ENCODE results near the gene ALDH1A2.
"Not testable (repeated sequence)": the region's sequence is repeated elsewhere in the genome, so short reads cannot be mapped to it uniquely, and the experiment has no call there.

Gene ALDH1A2

DNA sequence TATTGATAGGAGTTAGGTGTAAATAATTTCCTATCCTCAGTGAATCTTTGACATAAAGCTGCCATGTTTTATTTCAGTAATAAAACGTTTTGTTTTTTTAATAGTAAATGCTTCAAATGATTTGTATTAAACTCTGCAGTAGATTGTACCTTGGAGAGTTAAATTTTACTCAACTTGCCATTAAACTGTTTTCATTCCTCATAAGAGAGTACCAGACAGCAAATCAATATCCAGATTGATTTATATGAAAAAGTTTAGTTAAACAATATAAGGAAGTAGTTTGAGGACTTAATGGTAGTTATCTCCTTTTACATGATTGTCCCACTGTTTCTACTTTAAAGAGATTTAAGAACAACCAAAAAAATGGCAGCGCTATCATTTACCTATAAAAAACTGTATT is 18.4 kb downstream of the ALDH1A2 start:
- no peaks in the 10 kb centered on the region for H3K27me3 ChIP-seq (ENCODE audit: insufficient read depth, low read depth)
- H3K4me3 ChIP-seq (IDR thresholded peaks at IDR 0.05; ENCODE audit: insufficient read depth, low read depth, low read length): no peak overlapping the region
- H4K20me1 ChIP-seq (ENCODE audit: insufficient read depth): no peaks in the 10 kb centered on the region
- H3K4me2 ChIP-seq: no peak overlapping the region
- no peak overlapping the region for H2AFZ ChIP-seq (ENCODE audit: low read depth)
- TF ChIP-seq, protein P1, sequence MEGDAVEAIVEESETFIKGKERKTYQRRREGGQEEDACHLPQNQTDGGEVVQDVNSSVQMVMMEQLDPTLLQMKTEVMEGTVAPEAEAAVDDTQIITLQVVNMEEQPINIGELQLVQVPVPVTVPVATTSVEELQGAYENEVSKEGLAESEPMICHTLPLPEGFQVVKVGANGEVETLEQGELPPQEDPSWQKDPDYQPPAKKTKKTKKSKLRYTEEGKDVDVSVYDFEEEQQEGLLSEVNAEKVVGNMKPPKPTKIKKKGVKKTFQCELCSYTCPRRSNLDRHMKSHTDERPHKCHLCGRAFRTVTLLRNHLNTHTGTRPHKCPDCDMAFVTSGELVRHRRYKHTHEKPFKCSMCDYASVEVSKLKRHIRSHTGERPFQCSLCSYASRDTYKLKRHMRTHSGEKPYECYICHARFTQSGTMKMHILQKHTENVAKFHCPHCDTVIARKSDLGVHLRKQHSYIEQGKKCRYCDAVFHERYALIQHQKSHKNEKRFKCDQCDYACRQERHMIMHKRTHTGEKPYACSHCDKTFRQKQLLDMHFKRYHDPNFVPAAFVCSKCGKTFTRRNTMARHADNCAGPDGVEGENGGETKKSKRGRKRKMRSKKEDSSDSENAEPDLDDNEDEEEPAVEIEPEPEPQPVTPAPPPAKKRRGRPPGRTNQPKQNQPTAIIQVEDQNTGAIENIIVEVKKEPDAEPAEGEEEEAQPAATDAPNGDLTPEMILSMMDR (conservative IDR thresholded peaks at IDR 0.05; ENCODE audit: low read depth, low read length): no peak
- H3K79me2 ChIP-seq (ENCODE audit: insufficient read depth, low read depth): no peaks in the 10 kb centered on the region
- H3K36me3 ChIP-seq (ENCODE audit: insufficient read depth): no peaks in the 10 kb centered on the region
- no peak overlapping the region for H3K9ac ChIP-seq
- H3K27ac ChIP-seq: no peak overlapping the region
- no peaks in the 10 kb centered on the region for H3K4me1 ChIP-seq (ENCODE audit: low read depth, poor library complexity, severe bottlenecking)

DNA sequence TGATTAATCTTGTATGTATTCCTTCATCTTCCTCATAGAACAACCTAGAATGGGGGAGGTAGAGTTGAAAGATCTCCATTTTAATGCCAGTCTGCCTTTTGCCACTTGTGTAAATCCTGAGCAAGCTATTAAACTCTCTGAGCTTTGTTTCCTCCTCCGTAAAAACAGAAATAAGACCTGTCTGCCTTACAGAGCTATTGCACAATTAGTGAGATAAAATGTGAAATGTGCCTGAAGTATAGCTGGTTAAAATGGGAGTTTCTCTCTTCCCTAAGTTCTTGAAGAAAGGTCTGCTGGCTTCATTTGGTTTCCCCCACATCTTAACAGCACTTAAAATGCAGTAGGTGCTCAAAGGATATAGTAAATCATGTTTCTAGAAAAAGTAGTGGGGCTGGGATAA is 19.0 kb downstream of the ALDH1A2 start:
- no peak overlapping the region for H2AFZ ChIP-seq (ENCODE audit: low read depth)
- no peaks in the 10 kb centered on the region for H4K20me1 ChIP-seq (ENCODE audit: insufficient read depth)
- no peaks in the 10 kb centered on the region for H3K27me3 ChIP-seq (ENCODE audit: insufficient read depth, low read depth)
- TF ChIP-seq, protein P1 (conservative IDR thresholded peaks at IDR 0.05; ENCODE audit: low read depth, low read length): no peak
- H3K36me3 ChIP-seq (ENCODE audit: insufficient read depth): no peaks in the 10 kb centered on the region
- no peak overlapping the region for H3K4me2 ChIP-seq
- no peaks in the 10 kb centered on the region for H3K4me1 ChIP-seq (ENCODE audit: low read depth, poor library complexity, severe bottlenecking)
- H3K4me3 ChIP-seq (IDR thresholded peaks at IDR 0.05; ENCODE audit: insufficient read depth, low read depth, low read length): no peak overlapping the region
- no peak overlapping the region for H3K27ac ChIP-seq
- H3K79me2 ChIP-seq (ENCODE audit: insufficient read depth, low read depth): no peaks in the 10 kb centered on the region
- H3K9ac ChIP-seq: no peak overlapping the region

DNA sequence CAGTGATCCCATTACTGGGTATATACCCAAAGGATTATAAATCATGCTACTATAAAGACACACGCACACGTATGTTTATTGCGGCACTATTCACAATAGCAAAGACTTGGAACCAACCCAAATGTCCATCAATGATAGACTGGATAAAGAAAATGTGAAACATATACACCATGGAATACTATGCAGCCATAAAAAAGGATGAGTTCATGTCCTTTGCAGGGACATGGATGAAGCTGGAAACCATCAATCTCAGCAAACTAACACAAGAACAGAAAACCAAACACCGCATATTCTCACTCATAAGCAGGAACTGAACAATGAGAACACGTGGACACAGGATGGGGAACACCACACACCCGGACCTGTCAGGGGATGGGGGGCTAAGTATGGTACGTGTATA is 20.1 kb downstream of the ALDH1A2 start:
- H3K36me3 ChIP-seq (ENCODE audit: insufficient read depth); H3K27me3 ChIP-seq (ENCODE audit: insufficient read depth, low read depth); H3K27ac ChIP-seq; H3K9ac ChIP-seq; H3K4me2 ChIP-seq; H3K4me3 ChIP-seq (IDR thresholded peaks at IDR 0.05; ENCODE audit: insufficient read depth, low read depth, low read length); H2AFZ ChIP-seq (ENCODE audit: low read depth); H3K79me2 ChIP-seq (ENCODE audit: insufficient read depth, low read depth); H3K4me1 ChIP-seq (ENCODE audit: low read depth, poor library complexity, severe bottlenecking); H4K20me1 ChIP-seq (ENCODE audit: insufficient read depth): not testable (repeated sequence)

DNA sequence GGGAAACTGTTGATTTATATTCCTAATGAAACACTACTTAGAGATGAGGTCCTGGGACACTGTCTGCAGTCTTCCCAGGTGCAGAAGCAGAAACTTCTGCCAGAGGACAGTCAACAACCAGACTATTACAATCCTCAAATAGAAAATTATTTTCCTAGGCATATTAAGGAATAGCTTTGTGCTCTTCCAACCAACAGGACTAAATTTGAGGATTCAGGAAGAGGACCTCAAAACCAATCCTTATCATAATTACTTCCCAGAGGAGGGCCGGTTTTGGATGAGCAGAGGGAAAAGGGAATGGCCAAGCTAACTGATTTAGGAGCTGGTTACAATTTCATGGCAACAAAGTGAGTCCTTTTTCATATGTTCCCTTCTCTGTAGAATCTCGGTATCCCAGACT is 21.0 kb downstream of the ALDH1A2 start:
- H3K4me3 ChIP-seq (IDR thresholded peaks at IDR 0.05; ENCODE audit: insufficient read depth, low read depth, low read length): no peak overlapping the region
- no peaks in the 10 kb centered on the region for H3K79me2 ChIP-seq (ENCODE audit: insufficient read depth, low read depth)
- no peak overlapping the region for H3K4me2 ChIP-seq
- H3K36me3 ChIP-seq (ENCODE audit: insufficient read depth): no peaks in the 10 kb centered on the region
- H3K27ac ChIP-seq: no peak overlapping the region
- no peaks in the 10 kb centered on the region for H3K4me1 ChIP-seq (ENCODE audit: low read depth, poor library complexity, severe bottlenecking)
- no peak overlapping the region for H3K9ac ChIP-seq
- no peak overlapping the region for H2AFZ ChIP-seq (ENCODE audit: low read depth)
- H3K27me3 ChIP-seq (ENCODE audit: insufficient read depth, low read depth): no peaks in the 10 kb centered on the region
- no peaks in the 10 kb centered on the region for H4K20me1 ChIP-seq (ENCODE audit: insufficient read depth)
- TF ChIP-seq, protein P1 (conservative IDR thresholded peaks at IDR 0.05; ENCODE audit: low read depth, low read length): no peak

DNA sequence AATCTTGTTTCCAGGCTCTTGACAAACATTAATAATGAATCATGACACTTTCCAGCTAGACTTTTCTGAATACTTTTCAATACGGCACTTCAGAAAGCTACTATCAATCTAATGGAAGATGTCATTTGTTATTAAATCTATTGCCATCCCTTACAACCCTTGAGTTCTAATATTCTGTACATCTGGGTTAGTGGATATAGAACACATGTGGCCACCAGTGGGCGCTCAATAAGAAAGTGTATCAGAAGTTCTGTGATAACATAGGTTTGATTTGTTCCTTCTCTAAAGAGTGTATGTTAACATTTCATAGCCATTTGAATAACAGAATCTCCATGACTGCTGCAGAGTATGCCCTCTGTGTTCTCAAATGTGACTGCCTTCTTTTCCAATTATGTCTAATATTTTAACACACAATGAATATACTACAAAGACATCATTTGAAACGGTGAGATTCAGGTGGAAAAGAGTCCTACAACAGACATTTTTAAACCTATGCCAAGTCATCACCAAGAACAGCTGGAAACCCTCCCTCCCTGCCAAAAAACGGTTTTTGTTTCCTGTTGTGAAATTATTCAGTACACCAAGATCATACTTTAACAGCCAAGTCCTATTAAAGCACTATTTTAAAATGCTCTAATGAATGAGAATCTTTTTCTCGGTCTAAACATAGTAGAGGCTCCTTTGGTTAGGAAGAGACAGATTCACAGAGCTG is 22.2 kb downstream of the ALDH1A2 start:
- Histone ChIP-seq H4K20me1 (ENCODE audit: insufficient read depth) (no peaks in the 10 kb centered on the region), H3K4me2 (no peak overlapping the region), H3K27ac (no peak overlapping the region), H3K27me3 (ENCODE audit: insufficient read depth, low read depth) (no peaks in the 10 kb centered on the region), H3K79me2 (ENCODE audit: insufficient read depth, low read depth) (no peaks in the 10 kb centered on the region), H3K36me3 (ENCODE audit: insufficient read depth) (no peaks in the 10 kb centered on the region), H3K4me1 (ENCODE audit: low read depth, poor library complexity, severe bottlenecking) (no peaks in the 10 kb centered on the region), H2AFZ (ENCODE audit: low read depth) (no peak overlapping the region), H3K4me3 (IDR thresholded peaks at IDR 0.05; ENCODE audit: insufficient read depth, low read depth, low read length) (no peak overlapping the region), H3K9ac (no peak overlapping the region)
- TF ChIP-seq, protein P1 (conservative IDR thresholded peaks at IDR 0.05; ENCODE audit: low read depth, low read length): peak; percentile 77
